Right lobe of liver (tissue), 6 donors: ENCODE measurements around the gene CCDC121. TPM values are rescaled to one million over a fixed set of nuclear protein-coding genes. Genes with fewer than 3 reads are reported as not detected.

Experiments
- ATAC-seq, 4 donors: fragments of 200-7000 bp; cut with Tn5 transposase; one replicate each; pipeline ENCODE4 v1.9.1; 2020; ENCODE audit warnings: mild to moderate bottlenecking in 4 of 4, moderate library complexity in 4 of 4
- DNase-seq, 3 donors: peaks; one replicate each; pipeline ENCODE4 v3.0.0-alpha.2; 2020
- H3K27ac ChIP-seq, 3 donors: fragments of 200-600 bp; one replicate each; pipeline ENCODE4 v1.8.0; 2022
- H3K27me3 ChIP-seq, 2 donors: fragments of 200-600 bp; one replicate each; pipeline ENCODE4 v1.8.0; 2022
- H3K36me3 ChIP-seq, 4 donors: fragments of 200-600 bp; sonication (generic) in 1 of 4; one replicate each; pipeline versions ENCODE4 v1.5.1 to v1.8.0; 2017 to 2022; ENCODE audit warnings: control low read depth in 1 of 4
- H3K4me1 ChIP-seq, 4 donors: fragments of 200-600 bp; sonication (generic) in 1 of 4; one replicate each; pipeline versions ENCODE4 v1.5.1 to v1.8.0; 2017 to 2022; ENCODE audit warnings: control low read depth in 1 of 4
- H3K4me3 ChIP-seq, 3 donors: fragments of 200-600 bp; one replicate each; pipeline ENCODE4 v1.8.0; 2022
- H3K9me3 ChIP-seq, 4 donors: fragments of 200-600 bp; sonication (generic) in 1 of 4; one replicate each; pipeline versions ENCODE4 v1.5.1 to v1.8.0; 2017 to 2022; ENCODE audit warnings: control low read depth in 1 of 4
- POLR2A ChIP-seq: fragments of 450-650 bp; IDR thresholded peaks from one replicate; pipeline ENCODE4 v1.6.1; 2017; ENCODE audit warnings: antibody characterized with exemption, mild to moderate bottlenecking
- WGBS: methylation state at CpG from one replicate; pipeline ENCODE4 v1.1.6; 2018; ENCODE audit warnings: low coverage, low lambda C conversion rate; ENCODE audit not compliant: insufficient coverage; ENCODE audit errors: missing lambda C conversion rate; 5-methylcytosine and 5-hydroxymethylcytosine counted together
- intact Hi-C, 2 donors: fragments of 100-400 bp; cut with DNase I; formaldehyde crosslinking; loops; one replicate each; pipeline versions ENCODE4 v1.11.2 to v1.14.1; 2022
- total RNA-seq, 6 experiments: library from RNA; depleted of rRNA in 2 of 6; stranded (reverse); fragments of >200 nt in 2 of 6; fragmentation: NEBNext Ultra II Directional in 3 of 6; extraction: Animal tissue kit (Norgen Biotek cat#: 25700) in 3 of 6; gene quantifications; one replicate each; pipeline versions ENCODE4 v1.1.0 to v1.2.4, GENCODE V29; 2016 to 2023
- TF ChIP-seq, protein P1 (sequence below), 4 donors: fragments of 200-600 bp in 3 of 4; fragments of 450-650 bp in 1 of 4; IDR thresholded peaks; one replicate each; pipeline versions ENCODE4 v1.5.1 to v1.8.0; 2016 to 2022; ENCODE audit warnings: antibody characterized with exemption in 4 of 4, mild to moderate bottlenecking in 2 of 4
- donor health status: DM: no; HTN: yes; CAD: no.
- donor health status: DM: no; HTN: no; CAD: no.
- donor health status: DM: no; HTN: no; CAD: no.
- donor health status: DM: no; HTN: yes; CAD: no.
- donor health status: DM: no; HTN: yes; CAD: no.

Gene CCDC121
- total RNA-seq, 6 experiments from 2014 or later: 0.74 to 2.1 (median 1.5) TPM

DNA sequence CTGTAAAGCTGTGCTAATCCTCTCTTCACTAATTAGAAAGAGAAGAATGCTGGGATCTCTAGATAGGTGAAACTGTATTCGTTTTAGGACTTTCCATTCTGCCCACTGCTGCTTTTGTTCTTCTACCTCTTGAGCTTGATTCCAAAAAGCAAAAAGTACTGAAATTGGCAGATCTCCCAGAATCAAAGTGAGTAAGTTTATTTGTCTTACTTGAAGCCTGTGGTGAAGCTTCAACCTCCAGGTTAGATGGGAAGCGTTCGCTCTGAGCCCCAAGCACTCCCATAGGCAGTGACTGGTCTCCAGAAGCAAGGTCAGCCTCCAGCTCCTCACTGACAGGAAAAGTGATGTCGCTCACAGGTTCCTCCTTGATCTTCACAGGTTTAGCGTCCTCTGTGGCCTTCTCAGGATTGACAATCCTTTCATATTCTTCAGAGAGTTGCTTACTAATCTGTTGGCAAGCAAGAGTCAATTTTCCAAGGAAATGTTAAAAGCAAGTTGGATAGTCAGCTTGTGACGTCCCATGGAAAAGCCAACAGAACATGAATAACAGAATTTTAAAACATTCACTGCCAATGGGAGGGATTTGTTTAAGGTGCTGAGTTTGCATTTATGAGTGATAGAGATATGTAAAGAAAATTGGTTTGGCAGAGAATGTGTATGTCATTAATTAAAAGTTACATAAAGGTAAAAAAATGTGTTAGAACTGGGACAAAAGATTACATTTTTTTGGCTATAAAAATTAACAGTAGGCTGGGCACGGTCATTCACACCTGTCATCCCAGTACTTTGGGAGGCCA, 26.5 kb upstream of the CCDC121 start:
- intact Hi-C loops: no loop called here
- Histone ChIP-seq H3K9me3 (no peaks in the 10 kb centered on the region), H3K4me3 (no peak overlapping the region), H3K4me1 (peaks cover 0 to 13% (median 5%) of the 10 kb centered on the region in 4 donors), H3K36me3 (peaks cover 5 to 77% (median 30%) of the 10 kb centered on the region in 4 donors), H3K27ac (no peak overlapping the region), H3K27me3 (no peaks in the 10 kb centered on the region)
- 65% methylated on average over 6 of the region's 7 CpGs for WGBS
- ATAC-seq: peak; percentile 22 to 80 (median 66)
- no peak for TF ChIP-seq POLR2A
- TF ChIP-seq, protein P1, sequence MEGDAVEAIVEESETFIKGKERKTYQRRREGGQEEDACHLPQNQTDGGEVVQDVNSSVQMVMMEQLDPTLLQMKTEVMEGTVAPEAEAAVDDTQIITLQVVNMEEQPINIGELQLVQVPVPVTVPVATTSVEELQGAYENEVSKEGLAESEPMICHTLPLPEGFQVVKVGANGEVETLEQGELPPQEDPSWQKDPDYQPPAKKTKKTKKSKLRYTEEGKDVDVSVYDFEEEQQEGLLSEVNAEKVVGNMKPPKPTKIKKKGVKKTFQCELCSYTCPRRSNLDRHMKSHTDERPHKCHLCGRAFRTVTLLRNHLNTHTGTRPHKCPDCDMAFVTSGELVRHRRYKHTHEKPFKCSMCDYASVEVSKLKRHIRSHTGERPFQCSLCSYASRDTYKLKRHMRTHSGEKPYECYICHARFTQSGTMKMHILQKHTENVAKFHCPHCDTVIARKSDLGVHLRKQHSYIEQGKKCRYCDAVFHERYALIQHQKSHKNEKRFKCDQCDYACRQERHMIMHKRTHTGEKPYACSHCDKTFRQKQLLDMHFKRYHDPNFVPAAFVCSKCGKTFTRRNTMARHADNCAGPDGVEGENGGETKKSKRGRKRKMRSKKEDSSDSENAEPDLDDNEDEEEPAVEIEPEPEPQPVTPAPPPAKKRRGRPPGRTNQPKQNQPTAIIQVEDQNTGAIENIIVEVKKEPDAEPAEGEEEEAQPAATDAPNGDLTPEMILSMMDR (IDR thresholded peaks at IDR 0.05): no peak
- no peak for DNase-seq

DNA sequence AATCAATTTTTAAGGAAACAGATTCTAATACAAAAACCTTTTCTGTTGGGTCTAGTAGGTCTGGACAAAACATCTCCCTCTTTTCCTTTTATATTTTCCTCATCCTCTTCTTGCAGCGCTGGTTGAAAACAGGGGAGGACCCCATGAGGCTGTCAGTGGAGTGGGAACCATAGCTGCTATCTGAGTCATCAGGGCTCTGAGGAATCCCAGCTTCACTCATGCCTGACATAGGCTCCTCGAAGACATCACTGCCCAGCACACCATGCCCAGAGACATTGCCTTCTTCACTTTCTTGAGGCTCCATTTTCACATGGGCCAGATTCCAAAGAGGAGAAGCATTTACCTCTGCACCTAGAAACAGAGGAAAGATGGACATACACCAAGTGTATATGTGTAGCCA, 24.6 kb upstream of the CCDC121 start:
- no peak for ATAC-seq
- TF ChIP-seq, protein P1 (IDR thresholded peaks at IDR 0.05): no peak
- TF ChIP-seq POLR2A: no peak
- no peaks in the 10 kb centered on the region for H3K9me3 ChIP-seq
- DNase-seq: no peak
- H3K27ac ChIP-seq: no peak overlapping the region
- H3K4me1 ChIP-seq: peaks cover 0 to 2% (median 0%) of the 10 kb centered on the region in 4 donors
- no peak overlapping the region for H3K4me3 ChIP-seq
- H3K36me3 ChIP-seq: peaks cover 0 to 75% (median 33%) of the 10 kb centered on the region in 4 donors
- intact Hi-C loops: no loop called here
- whole genome bisulfite sequencing: 100% methylated on average over 1 of the region's 2 CpGs
- H3K27me3 ChIP-seq: no peaks in the 10 kb centered on the region

DNA sequence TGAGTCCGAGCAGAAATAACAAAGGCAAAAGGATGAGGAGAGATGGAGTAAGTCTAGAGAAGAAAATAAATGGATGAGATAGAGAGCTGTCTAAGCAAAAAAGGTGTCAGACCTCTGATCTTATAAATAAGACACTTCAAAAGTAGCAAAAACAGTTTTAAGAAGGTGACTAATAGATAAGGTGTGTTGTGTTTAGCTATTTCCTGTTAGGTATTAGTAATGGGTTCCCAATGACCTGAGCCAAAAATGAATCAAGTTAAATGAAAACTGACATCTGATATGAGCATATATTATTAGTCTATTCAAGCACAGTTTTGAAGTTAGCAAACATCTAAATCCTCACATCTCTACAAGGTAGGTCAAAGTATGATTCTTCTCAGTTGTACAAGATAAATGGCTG, 24.0 kb upstream of the CCDC121 start:
- no peaks in the 10 kb centered on the region for H3K27me3 ChIP-seq
- ATAC-seq (no peak), DNase-seq (no peak)
- 100% methylated on average over 1 of the region's 1 CpG for WGBS
- no peak overlapping the region for H3K27ac ChIP-seq
- intact Hi-C loops: no loop called here
- H3K4me3 ChIP-seq: no peak overlapping the region
- no peaks in the 10 kb centered on the region for H3K9me3 ChIP-seq
- TF ChIP-seq POLR2A: no peak
- TF ChIP-seq, protein P1 (IDR thresholded peaks at IDR 0.05): no peak
- H3K4me1 ChIP-seq: no peaks in the 10 kb centered on the region
- H3K36me3 ChIP-seq: peaks cover 0 to 81% (median 36%) of the 10 kb centered on the region in 4 donors

DNA sequence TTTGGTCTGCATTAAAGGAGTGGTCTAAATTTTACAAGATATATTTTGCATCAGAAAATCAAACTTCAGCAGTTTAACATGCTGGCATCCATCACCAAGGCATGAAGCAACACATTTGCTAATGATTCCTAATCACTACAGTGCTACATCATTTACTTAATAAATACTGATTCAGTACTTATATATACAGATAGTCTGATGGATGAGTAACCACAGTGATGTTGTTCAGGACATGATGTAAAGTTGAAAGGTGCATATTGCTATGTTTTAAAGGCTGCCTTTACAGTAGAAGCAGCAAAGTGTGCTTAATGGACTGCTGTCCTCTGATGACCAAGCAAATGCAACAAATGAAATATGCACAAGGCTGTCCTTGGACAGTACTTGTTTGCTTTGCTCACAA, 23.5 kb upstream of the CCDC121 start:
- no peak for DNase-seq
- Histone ChIP-seq H3K27me3 (no peaks in the 10 kb centered on the region), H3K9me3 (no peaks in the 10 kb centered on the region), H3K4me3 (no peak overlapping the region), H3K27ac (no peak overlapping the region), H3K36me3 (peaks cover 0 to 84% (median 38%) of the 10 kb centered on the region in 4 donors), H3K4me1 (no peaks in the 10 kb centered on the region)
- intact Hi-C loops: no loop called here
- TF ChIP-seq, protein P1 (IDR thresholded peaks at IDR 0.05): no peak
- TF ChIP-seq POLR2A: no peak
- no peak for ATAC-seq
